Endothelial cell of umbilical vein (primary cell): Measurements from ENCODE around the gene CD1E. TPM values are rescaled to one million over a fixed set of nuclear protein-coding genes. Genes with fewer than 3 reads are reported as not detected.
"Not testable (repeated sequence)": the region's sequence is repeated elsewhere in the genome, so short reads cannot be mapped to it uniquely, and the experiment has no call there.

ENCODE experiments used
- BruUV-seq: library from RNA; stranded (reverse); fragments of 400-500 nt; replicated peaks from 2 replicates; lab custom pipeline; 2021; lab: Mats Ljungman, UMichigan
- CTCF ChIA-PET: fragments of 300-600, 350-600 bp; sonication (Branson Sonifier 250); formaldehyde crosslinking; loops from one replicate; lab custom pipeline; 2021; ENCODE audit warnings: antibody characterized with exemption, inconsistent platforms; lab: Charles Lee
- POLR2A ChIA-PET: fragments of 300-600, 350-600 bp; sonication (Branson Sonifier 250); formaldehyde crosslinking; loops from one replicate; lab custom pipeline; 2021; ENCODE audit warnings: antibody characterized with exemption, inconsistent platforms; lab: Charles Lee
- DNase-seq: peaks from one replicate; pipeline ENCODE4 v3.0.0-alpha.2; 2011; ENCODE audit warnings: low read depth, low spot score
- FAIRE-seq: peaks from 2 replicates; lab custom pipeline; 2011; peaks lifted over from hg19 to GRCh38; lab: Jason Lieb, UNC
- H2AFZ ChIP-seq: 2 replicates; pipeline ENCODE4 v1.6.0; 2012; ENCODE audit warnings: low read depth, low read length, control low read depth, inconsistent platforms
- H3K27ac ChIP-seq: 2 replicates; pipeline ENCODE4 v1.5.1; 2011; ENCODE audit warnings: low read depth, mild to moderate bottlenecking, control low read depth, low read length, moderate library complexity; ENCODE audit not compliant: insufficient read depth
- H3K27me3 ChIP-seq, 2 experiments: 2 replicates each; pipeline versions ENCODE4 v1.6.0 to v1.6.1; 2011; ENCODE audit warnings: low read length in 2 of 2, mixed read lengths in 1 of 2; ENCODE audit not compliant: control insufficient read depth in 2 of 2, insufficient read depth in 2 of 2
- H3K36me3 ChIP-seq, 2 experiments: 2 replicates in 1 of 2; 3 replicates in 1 of 2; pipeline ENCODE4 v1.5.1; 2011; ENCODE audit warnings: low read length in 2 of 2, mild to moderate bottlenecking in 1 of 2, moderate library complexity in 1 of 2; ENCODE audit not compliant: control insufficient read depth in 2 of 2, insufficient read depth in 2 of 2; ENCODE audit errors: extremely low read depth in 1 of 2
- H3K4me1 ChIP-seq: 3 replicates; pipeline ENCODE4 v1.5.1; 2011; ENCODE audit warnings: mild to moderate bottlenecking, low read length; ENCODE audit not compliant: control insufficient read depth, insufficient read depth; ENCODE audit errors: extremely low read depth
- H3K4me2 ChIP-seq: 2 replicates; pipeline ENCODE4 v1.6.1; 2011; ENCODE audit warnings: low read length, control low read depth, mixed read lengths; ENCODE audit not compliant: insufficient read depth
- H3K4me3 ChIP-seq, 3 experiments: fragments of 200-600 bp in 1 of 3; sonication (generic), shearing (Covaris generic) in 1 of 3; replicated peaks in 1 of 3; 2 replicates each; pipeline ENCODE4 v1.5.1; 2011 to 2016; ENCODE audit warnings: control low read depth in 3 of 3, low read length in 3 of 3, mild to moderate bottlenecking in 2 of 3, inconsistent platforms in 1 of 3, low read depth in 1 of 3, moderate library complexity in 1 of 3; ENCODE audit not compliant: insufficient read depth in 1 of 3
- H3K79me2 ChIP-seq: 2 replicates; pipeline ENCODE4 v1.6.0; 2012; ENCODE audit warnings: low read length, inconsistent platforms; ENCODE audit not compliant: control insufficient read depth, insufficient read depth
- H3K9ac ChIP-seq: replicated peaks from 2 replicates; pipeline ENCODE3; 2011; ENCODE audit warnings: low read length, control low read depth; ENCODE audit not compliant: insufficient read depth; ENCODE audit errors: extremely low read depth
- H3K9me1 ChIP-seq: replicated peaks from 3 replicates; pipeline ENCODE4 v1.6.0; 2011; ENCODE audit warnings: mild to moderate bottlenecking, low read length; ENCODE audit not compliant: control insufficient read depth, insufficient read depth; ENCODE audit errors: extremely low read depth
- H3K9me3 ChIP-seq: replicated peaks from 2 replicates; pipeline ENCODE4 v1.5.1; 2012; ENCODE audit warnings: low read length, inconsistent platforms; ENCODE audit not compliant: control insufficient read depth, insufficient read depth
- H4K20me1 ChIP-seq: replicated peaks from 2 replicates; pipeline ENCODE3; 2011; ENCODE audit warnings: mild to moderate bottlenecking, low read length; ENCODE audit not compliant: control insufficient read depth, insufficient read depth; ENCODE audit errors: extremely low read depth
- POLR2AphosphoS5 ChIP-seq: IDR thresholded peaks from 2 replicates; pipeline ENCODE4 v1.6.1; 2012; ENCODE audit warnings: low read depth, mild to moderate bottlenecking, control low read depth, low read length, moderate library complexity; ENCODE audit not compliant: insufficient read depth
- dilution Hi-C: fragments of 300-500 bp; cut with MboI; formaldehyde crosslinking; loops from one replicate; pipeline ENCODE4 v1.15.0; 2019; ENCODE audit warnings: low sequenced_read_pairs; ENCODE audit not compliant: extremely low pct_ligation_motif_present
- intact Hi-C: fragments of 100-400 bp; cut with micrococcal nuclease; formaldehyde crosslinking; loops from one replicate; pipeline ENCODE4 v1.10.0; 2022
- polyA plus RNA-seq, 4 experiments: library from polyadenylated mRNA; depleted of rRNA in 3 of 4; stranded (reverse) in 3 of 4; unstranded in 1 of 4; fragments of >200 nt; gene quantifications; 2 replicates each; pipeline versions ENCODE4 v1.2.1 to v1.2.3, GENCODE V29; 2011 to 2012; ENCODE audit warnings: missing spikeins in 1 of 4
- total RNA-seq: library from RNA; stranded (reverse); gene quantifications from 2 replicates; pipeline ENCODE4 v1.2.3, GENCODE V29; 2021

Gene CD1E
- total and polyA plus RNA-seq, 2 donors (not counting 3 experiments of a cell fraction or from before 2014, with no cell fraction given) = not detected

DNA sequence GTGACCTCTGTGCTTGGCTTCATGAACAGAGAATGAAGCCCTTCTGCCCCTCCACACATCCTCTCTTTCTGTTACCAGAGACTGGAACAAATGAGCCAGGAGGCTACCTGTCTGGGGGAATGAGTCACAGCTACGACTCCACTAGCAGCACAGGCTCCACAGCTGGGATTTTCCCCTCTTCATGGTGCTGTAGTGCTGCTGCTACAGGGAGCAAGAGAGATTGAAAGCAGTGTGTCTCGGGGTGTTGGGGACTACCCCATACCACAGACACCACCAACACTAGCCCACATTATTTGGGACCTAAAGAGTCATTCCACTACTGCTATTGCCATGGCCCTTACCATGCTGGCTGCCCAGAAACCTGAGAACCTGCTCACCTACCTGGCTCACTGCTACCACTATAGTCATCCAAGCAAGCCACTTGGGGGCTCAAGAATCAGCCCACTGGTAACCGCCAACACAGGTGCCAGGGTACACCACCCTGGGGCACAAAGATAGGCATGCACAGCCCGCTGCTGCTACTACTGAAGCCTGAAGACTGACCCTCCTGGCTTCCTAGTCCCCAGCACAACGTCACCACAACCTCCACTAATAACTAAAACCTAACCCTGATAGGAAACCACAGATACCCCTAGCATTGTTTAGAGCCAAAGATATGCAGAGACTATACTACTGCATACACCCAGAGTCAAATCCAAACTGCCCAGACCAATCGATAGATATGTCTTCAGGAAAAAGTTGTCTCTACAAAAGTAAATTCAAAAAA lies 17.7 kb downstream of the CD1E start:
- Histone ChIP-seq H3K27ac (no peak overlapping the region), H4K20me1 (no peaks in the 10 kb centered on the region), H3K79me2 (no peaks in the 10 kb centered on the region), H3K4me1 (no peaks in the 10 kb centered on the region), H3K9me3 (no peaks in the 10 kb centered on the region), H3K36me3 (no peaks in the 10 kb centered on the region), H3K4me3 (no peak overlapping the region), H2AFZ (no peak overlapping the region), H3K9me1 (no peaks in the 10 kb centered on the region), H3K9ac (no peak overlapping the region), H3K4me2 (no peak overlapping the region), H3K27me3 (no peaks in the 10 kb centered on the region)
- no peak for FAIRE-seq
- TF ChIP-seq POLR2AphosphoS5 = no peak
- dilution Hi-C loops (no loop called here), intact Hi-C loops (no loop called here)
- ChIA-PET CTCF (no interaction called here), POLR2A (no interaction called here)
- no TSS peak for BruUV-seq
- DNase-seq = no peak

DNA sequence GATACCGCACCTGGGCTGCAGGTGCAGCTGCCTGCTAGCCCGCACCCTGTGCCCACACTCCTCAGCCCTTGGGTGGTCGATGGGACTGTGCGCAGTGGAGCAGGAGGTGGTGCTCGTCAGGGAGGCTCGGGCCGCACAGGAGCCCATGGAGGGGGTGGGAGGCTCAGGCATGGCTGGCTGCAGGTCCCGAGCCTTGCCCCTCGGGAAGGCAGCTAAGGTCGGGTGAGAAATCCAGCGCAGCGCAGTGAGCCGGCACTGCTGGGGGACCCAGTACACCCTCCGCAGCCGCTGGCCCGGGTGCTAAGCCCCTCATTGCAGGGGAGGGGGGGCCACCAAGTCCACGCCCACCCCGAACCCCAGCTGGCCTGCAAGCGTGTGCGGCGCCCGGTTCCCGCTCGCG lies 20.4 kb downstream of the CD1E start:
- H4K20me1 ChIP-seq, dilution Hi-C loops, H3K9me1 ChIP-seq, H3K27me3 ChIP-seq, H3K9me3 ChIP-seq, H3K36me3 ChIP-seq, intact Hi-C loops, BruUV-seq, DNase-seq, H2AFZ ChIP-seq, CTCF ChIA-PET, H3K27ac ChIP-seq, H3K9ac ChIP-seq, POLR2A ChIA-PET, FAIRE-seq, H3K4me2 ChIP-seq, H3K4me3 ChIP-seq, H3K4me1 ChIP-seq, H3K79me2 ChIP-seq: not testable (repeated sequence)
